ENCODE results near the gene GRK2.

GRK2 gene

GRCh38 chr11:67266449-67267187 is at the start of gene GRK2:
GRK2 (plus strand) TSS chr11:67266473; CDS start chr11:67266700, 227 bp downstream.
- TF ChIP-seq EZH2phosphoT487 (IDR thresholded peaks at IDR 0.05; ENCODE audit: low read depth) = no peak
- TF ChIP-seq CTCF (IDR thresholded peaks at IDR 0.05; ENCODE audit: low read depth, low read length) = no peak
- peaks cover 37% of the 10 kb centered on the region for H3K36me3 ChIP-seq (replicated peaks; ENCODE audit: low read depth, low read length)
- H3K79me2 ChIP-seq (ENCODE audit: low read length) = peaks cover 52% of the 10 kb centered on the region
- H3K27me3 ChIP-seq (ENCODE audit: low read depth, low read length) = no peaks in the 10 kb centered on the region
- no peaks in the 10 kb centered on the region for H3K9me3 ChIP-seq (ENCODE audit: insufficient read depth, low read length)
- H2AFZ ChIP-seq (ENCODE audit: low read depth, low read length) = peak within 1 kb of the TSS; percentile 32
- H3K4me2 ChIP-seq (ENCODE audit: low read length) = peak within 1 kb of the TSS; percentile 98
- H3K4me1 ChIP-seq (ENCODE audit: low read length) = peaks cover 60% of the 10 kb centered on the region
- H4K20me1 ChIP-seq (ENCODE audit: insufficient read depth, low read length) = peaks cover 33% of the 10 kb centered on the region
- H3K4me3 ChIP-seq (ENCODE audit: low read length) = peak within 1 kb of the TSS; percentile 79
- H3K9ac ChIP-seq (ENCODE audit: low read length) = peak within 1 kb of the TSS; percentile 87
- peak within 1 kb of the TSS; percentile 97 for H3K27ac ChIP-seq (ENCODE audit: low read length)

GRCh38 chr11:67227726-67228125 is 38.5 kb upstream of the GRK2 start:
- Histone ChIP-seq H3K9me3 (ENCODE audit: insufficient read depth, low read length) (no peaks in the 10 kb centered on the region), H3K79me2 (ENCODE audit: low read length) (peaks cover 14% of the 10 kb centered on the region), H4K20me1 (ENCODE audit: insufficient read depth, low read length) (peaks cover 11% of the 10 kb centered on the region; the same call in 1 of the 2 replicates), H3K9ac (ENCODE audit: low read length) (no peak overlapping the region), H2AFZ (ENCODE audit: low read depth, low read length) (no peak overlapping the region), H3K36me3 (replicated peaks; ENCODE audit: low read depth, low read length) (peaks cover 68% of the 10 kb centered on the region), H3K4me1 (ENCODE audit: low read length) (no peaks in the 10 kb centered on the region), H3K4me3 (ENCODE audit: low read length) (no peak overlapping the region), H3K4me2 (ENCODE audit: low read length) (no peak overlapping the region), H3K27ac (ENCODE audit: low read length) (no peak overlapping the region), H3K27me3 (ENCODE audit: low read depth, low read length) (no peaks in the 10 kb centered on the region)
- no peak for TF ChIP-seq EZH2phosphoT487 (IDR thresholded peaks at IDR 0.05; ENCODE audit: low read depth)
- no peak for TF ChIP-seq CTCF (IDR thresholded peaks at IDR 0.05; ENCODE audit: low read depth, low read length)

- H3K27me3 ChIP-seq (ENCODE audit: low read depth, low read length) = no peaks in the 10 kb centered on the region
- no peak overlapping the region for H3K9ac ChIP-seq (ENCODE audit: low read length)
- no peak overlapping the region for H3K4me2 ChIP-seq (ENCODE audit: low read length)
- no peak overlapping the region for H3K27ac ChIP-seq (ENCODE audit: low read length)
- H2AFZ ChIP-seq (ENCODE audit: low read depth, low read length) = no peak overlapping the region
- peaks cover 23% of the 10 kb centered on the region for H4K20me1 ChIP-seq (ENCODE audit: insufficient read depth, low read length)
- peaks cover 33% of the 10 kb centered on the region for H3K79me2 ChIP-seq (ENCODE audit: low read length)
- peaks cover 69% of the 10 kb centered on the region for H3K36me3 ChIP-seq (replicated peaks; ENCODE audit: low read depth, low read length)
- H3K9me3 ChIP-seq (ENCODE audit: insufficient read depth, low read length) = no peaks in the 10 kb centered on the region
- H3K4me3 ChIP-seq (ENCODE audit: low read length) = no peak overlapping the region
- 0 out of 2 replicates have a peak, but pooled peaks cover 4% of the 10 kb centered on the region for H3K4me1 ChIP-seq (ENCODE audit: low read length)
- TF ChIP-seq CTCF (IDR thresholded peaks at IDR 0.05; ENCODE audit: low read depth, low read length) = no peak
- no peak for TF ChIP-seq EZH2phosphoT487 (IDR thresholded peaks at IDR 0.05; ENCODE audit: low read depth)
Measured at GRCh38 chr11:67230406-67230805, 35.9 kb upstream of the GRK2 start.

GRCh38 chr11:67230886-67231285 is 35.4 kb upstream of the GRK2 start:
- Histone ChIP-seq H3K79me2 (ENCODE audit: low read length) (peaks cover 37% of the 10 kb centered on the region), H3K36me3 (replicated peaks; ENCODE audit: low read depth, low read length) (peaks cover 70% of the 10 kb centered on the region)

More at GRCh38 chr11:67230886-67231285, 35.4 kb upstream of the GRK2 start:
- no peak overlapping the region for H2AFZ ChIP-seq (ENCODE audit: low read depth, low read length)
- no peaks in the 10 kb centered on the region for H3K9me3 ChIP-seq (ENCODE audit: insufficient read depth, low read length)
- H4K20me1 ChIP-seq (ENCODE audit: insufficient read depth, low read length) = peaks cover 27% of the 10 kb centered on the region
- TF ChIP-seq CTCF (IDR thresholded peaks at IDR 0.05; ENCODE audit: low read depth, low read length) = no peak
- TF ChIP-seq EZH2phosphoT487 (IDR thresholded peaks at IDR 0.05; ENCODE audit: low read depth) = no peak
- H3K4me3 ChIP-seq (ENCODE audit: low read length) = no peak overlapping the region
- no peak overlapping the region for H3K27ac ChIP-seq (ENCODE audit: low read length)
- H3K9ac ChIP-seq (ENCODE audit: low read length) = no peak overlapping the region
- H3K4me2 ChIP-seq (ENCODE audit: low read length) = no peak overlapping the region
- H3K27me3 ChIP-seq (ENCODE audit: low read depth, low read length) = no peaks in the 10 kb centered on the region
- 0 out of 2 replicates have a peak, but pooled peaks cover 4% of the 10 kb centered on the region for H3K4me1 ChIP-seq (ENCODE audit: low read length)
